GM19193 (cell line): Measurements from ENCODE around the gene NOXA1.

Experiments used
- POLR2A ChIP-seq: IDR thresholded peaks from 4 replicates; pipeline ENCODE4 v1.6.1; 2011; ENCODE audit not compliant: insufficient read depth, insufficient read length; ENCODE audit errors: extremely low read depth

The NOXA1 gene

GRCh38 chr9:137385061-137385655, 38.0 kb upstream of the NOXA1 start:
- TF ChIP-seq POLR2A: no peak

GRCh38 chr9:137387114-137387890, 35.9 kb upstream of the NOXA1 start:
- TF ChIP-seq POLR2A: no peak

- TF ChIP-seq POLR2A: no peak
These were observed 35.2 kb upstream of the NOXA1 start for GRCh38 chr9:137387891-137388560.

GRCh38 chr9:137388589-137389427, 34.4 kb upstream of the NOXA1 start:
- TF ChIP-seq POLR2A: no peak

GRCh38 chr9:137389428-137389746, 33.8 kb upstream of the NOXA1 start:
- no peak for TF ChIP-seq POLR2A

GRCh38 chr9:137390553-137391410, 32.4 kb upstream of the NOXA1 start:
- TF ChIP-seq POLR2A: no peak

- TF ChIP-seq POLR2A: no peak
These were observed 31.8 kb upstream of the NOXA1 start for GRCh38 chr9:137391411-137391754.

GRCh38 chr9:137392232-137393007, 30.8 kb upstream of the NOXA1 start:
- no peak for TF ChIP-seq POLR2A

GRCh38 chr9:137393176-137394150, 29.7 kb upstream of the NOXA1 start:
- no peak for TF ChIP-seq POLR2A

- TF ChIP-seq POLR2A: no peak
These were observed 28.1 kb upstream of the NOXA1 start for GRCh38 chr9:137394866-137395665.

GRCh38 chr9:137395666-137396010, 27.6 kb upstream of the NOXA1 start:
- no peak for TF ChIP-seq POLR2A

GRCh38 chr9:137396227-137396626, 27.0 kb upstream of the NOXA1 start:
- TF ChIP-seq POLR2A: no peak
